ENCODE data around the gene ATG9A. TPM values are rescaled to one million over a fixed set of nuclear protein-coding genes. Genes with fewer than 3 reads are reported as not detected.

ATG9A gene
- total and polyA plus RNA-seq, 7 experiments from 2014 or later: 14.0 to 66.0 (median 53.5) TPM

DNA sequence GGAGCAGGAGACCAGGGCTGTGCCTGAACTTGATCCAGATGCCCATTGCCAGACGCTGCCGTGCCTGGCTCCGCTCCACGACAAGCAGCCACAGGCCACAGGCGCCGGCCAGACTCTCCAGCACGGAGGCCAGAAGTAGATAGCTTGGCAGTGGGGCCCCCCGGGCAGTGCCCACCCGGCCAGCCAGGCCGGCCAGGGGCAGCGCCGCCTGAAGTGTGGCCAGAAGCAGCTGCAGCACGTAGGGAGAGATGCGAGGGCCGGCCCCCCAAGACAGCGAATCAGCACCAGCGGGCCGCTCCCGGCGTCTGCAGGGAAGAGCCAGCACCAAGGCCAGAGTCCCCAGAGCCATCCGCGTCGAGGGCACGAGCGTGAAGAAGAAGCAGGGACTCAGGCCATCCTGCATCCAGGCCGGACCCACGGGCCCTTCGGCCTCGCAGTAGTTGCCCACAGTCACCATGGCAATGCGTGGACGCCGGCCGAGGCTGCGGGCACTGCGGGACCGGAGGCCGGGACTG, 11.2 kb downstream of the ATG9A start:
- Histone ChIP-seq H3K4me3 (ENCODE audit: low read length) (peak overlapping the region; percentile 60), H3K9me3 (ENCODE audit: control insufficient read depth in 2 of 3, low read length in 3 of 3) (no peaks in the 10 kb centered on the region), H3K4me1 (ENCODE audit: control insufficient read depth in 2 of 2, insufficient read depth in 2 of 2, low read length in 2 of 2) (peaks cover 13 to 14% of the 10 kb centered on the region in 2 donors), H3K36me3 (ENCODE audit: control insufficient read depth in 2 of 3, insufficient read depth in 3 of 3, low read length in 3 of 3) (peaks cover 6 to 50% (median 16%) of the 10 kb centered on the region in 3 experiments), H3K27me3 (ENCODE audit: control insufficient read depth in 2 of 2, insufficient read depth in 2 of 2, low read length in 2 of 2) (no peaks in the 10 kb centered on the region), H3K27ac (ENCODE audit: low read depth, low read length) (peak overlapping the region; percentile 65)
- DNase-seq (peak in 3 of 9 donors; percentile 13 to 26 (median 17)), ATAC-seq (peak; percentile 40)
- CTCF ChIA-PET: interaction anchor here (0.9 to 2.2 kb wide), 3 partner anchors 31 to 61 kb away, joined by 3 to 7 read pairs (median 4); no protein-coding TSS in a partner anchor
- Mint-ChIP-seq H3K4me1 (peaks cover 0 to 29% (median 24%) of the 10 kb centered on the region in 7 donors), H3K4me3 (peak overlapping the region; percentile 78 to 89 (median 82)), H3K27me3 (no peaks in the 10 kb centered on the region), H3K36me3 (peaks cover 6 to 20% (median 10%) of the 10 kb centered on the region in 5 donors), H3K9me3 (no peaks in the 10 kb centered on the region), H3K27ac (peak overlapping the region in 8 of 9 donors; percentile 59 to 86 (median 78))
- intact Hi-C loops (cut with micrococcal nuclease): loop anchor here (1.0 to 2.0 kb wide), 8 partner anchors 11 to 77 kb away; partner anchors contain the start of genes NHEJ1 (in 2 of the 2), ANKZF1 (in 1 of the 2), ATG9A (in 1 of the 2) and DNAJB2 (in 1 of the 2)
- POLR2A ChIA-PET: interaction anchor here (0.6 to 5.0 kb wide), 16 partner anchors 8 to 169 kb away, joined by 3 to 49 read pairs (median 6); partner anchors contain the start of genes ANKZF1, ATG9A, CNPPD1 and DNAJB2

DNA sequence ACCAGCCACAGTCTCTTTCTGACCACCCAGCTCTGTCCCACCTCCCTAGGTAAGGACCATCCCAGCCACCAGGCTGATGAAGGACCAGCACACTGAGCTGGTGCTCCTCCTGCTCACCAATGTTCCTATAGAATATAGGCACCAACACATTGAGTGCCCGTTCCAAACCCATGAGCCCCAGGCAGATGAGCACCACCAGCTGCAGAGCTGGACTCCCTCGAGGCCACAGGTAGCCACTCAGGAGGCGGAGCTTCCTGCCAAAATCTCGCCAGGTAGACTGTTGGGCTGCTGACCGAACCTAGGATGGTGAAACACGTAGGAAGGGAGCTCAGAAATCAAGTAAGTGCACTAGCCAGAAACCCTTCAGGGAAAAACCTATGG, 12.9 kb downstream of the ATG9A start:
- H3K27ac ChIP-seq (ENCODE audit: low read depth, low read length): no peak overlapping the region
- ChIA-PET CTCF (interaction anchor here (0.8 to 2.2 kb wide), 3 partner anchors 33 to 83 kb away, joined by 3 to 7 read pairs (median 5); no protein-coding TSS in a partner anchor), POLR2A (interaction anchor here (0.6 to 2.1 kb wide), 7 partner anchors 11 to 45 kb away, joined by 3 to 17 read pairs (median 3); partner anchors contain the start of genes ATG9A, TUBA4A and TUBA4B)
- H3K9me3 ChIP-seq (ENCODE audit: control insufficient read depth in 2 of 3, low read length in 3 of 3): no peaks in the 10 kb centered on the region
- H3K4me3 ChIP-seq (ENCODE audit: low read length): no peak overlapping the region
- no peak for ATAC-seq
- Mint-ChIP-seq H3K27ac (peak overlapping the region in 3 of 9 donors; percentile 12 to 56 (median 46)), H3K27me3 (no peaks in the 10 kb centered on the region), H3K36me3 (peaks cover 3 to 18% (median 8%) of the 10 kb centered on the region in 5 donors), H3K4me1 (peaks cover 0 to 34% (median 28%) of the 10 kb centered on the region in 7 donors), H3K4me3 (peak overlapping the region in 9 of 10 donors; percentile 5 to 68 (median 33)), H3K9me3 (no peaks in the 10 kb centered on the region)
- no peak for DNase-seq
- H3K27me3 ChIP-seq (ENCODE audit: control insufficient read depth in 2 of 2, insufficient read depth in 2 of 2, low read length in 2 of 2): no peaks in the 10 kb centered on the region
- intact Hi-C loops (cut with micrococcal nuclease): no loop called here
- H3K36me3 ChIP-seq (ENCODE audit: control insufficient read depth in 2 of 3, insufficient read depth in 3 of 3, low read length in 3 of 3): peaks cover 0 to 34% (median 2%) of the 10 kb centered on the region in 3 experiments
- H3K4me1 ChIP-seq (ENCODE audit: control insufficient read depth in 2 of 2, insufficient read depth in 2 of 2, low read length in 2 of 2): peaks cover 13 to 14% of the 10 kb centered on the region in 2 donors

DNA sequence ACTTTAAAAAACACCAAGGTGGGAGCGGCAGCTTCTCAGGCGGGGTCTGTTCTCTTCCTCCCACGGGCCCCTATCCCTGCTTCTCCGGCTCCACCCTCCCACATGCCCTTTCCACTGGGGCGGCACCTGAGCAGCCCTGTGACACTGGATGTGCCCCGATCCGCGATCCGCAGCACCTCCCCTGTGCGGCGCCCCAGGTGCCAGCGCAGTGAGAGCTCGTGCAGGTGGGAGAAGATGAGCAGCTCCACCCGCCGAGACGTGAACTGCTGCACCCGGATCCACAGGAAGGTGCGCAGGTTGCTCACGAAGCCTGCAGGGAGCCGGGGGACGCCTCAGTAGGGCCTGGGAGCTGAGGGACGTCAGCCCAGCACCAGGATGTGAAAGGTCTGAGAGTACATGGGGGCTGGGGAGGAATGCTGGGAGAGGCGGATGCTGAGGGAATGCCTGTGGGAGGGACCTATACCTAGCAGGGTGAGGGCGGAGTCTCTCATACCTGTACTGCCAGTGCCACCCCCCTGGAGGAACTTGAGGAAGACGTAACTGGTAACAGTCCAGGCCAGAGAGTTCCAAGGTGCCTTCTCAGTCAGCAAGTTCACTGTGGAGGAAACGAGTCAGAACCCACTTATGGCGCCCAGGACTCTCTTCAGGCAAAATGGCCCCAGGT, 13.4 kb downstream of the ATG9A start:
- H3K4me1 ChIP-seq (ENCODE audit: control insufficient read depth in 2 of 2, insufficient read depth in 2 of 2, low read length in 2 of 2): peaks cover 18% of the 10 kb centered on the region in 2 donors
- CTCF ChIA-PET: interaction anchor here (0.8 to 2.2 kb wide), 4 partner anchors 33 to 79 kb away, joined by 3 to 7 read pairs (median 4); no protein-coding TSS in a partner anchor
- H3K27me3 ChIP-seq (ENCODE audit: control insufficient read depth in 2 of 2, insufficient read depth in 2 of 2, low read length in 2 of 2): no peaks in the 10 kb centered on the region
- Mint-ChIP-seq H3K27me3 (no peaks in the 10 kb centered on the region), H3K36me3 (peaks cover 0 to 13% (median 4%) of the 10 kb centered on the region in 5 donors), H3K4me1 (peaks cover 5 to 39% (median 30%) of the 10 kb centered on the region in 7 donors), H3K27ac (peak overlapping the region in 1 of 9 donors; percentile 56), H3K4me3 (no peak overlapping the region), H3K9me3 (no peaks in the 10 kb centered on the region)
- H3K4me3 ChIP-seq (ENCODE audit: low read length): no peak overlapping the region
- POLR2A ChIA-PET: interaction anchor here (0.8 to 17.4 kb wide), 7 partner anchors 10 to 45 kb away, joined by 3 to 343 read pairs (median 3); partner anchors contain the start of genes ATG9A, CNPPD1, GLB1L and SLC23A3
- intact Hi-C loops (cut with micrococcal nuclease): no loop called here
- H3K27ac ChIP-seq (ENCODE audit: low read depth, low read length): no peak overlapping the region
- no peaks in the 10 kb centered on the region for H3K9me3 ChIP-seq (ENCODE audit: control insufficient read depth in 2 of 3, low read length in 3 of 3)
- no peak for ATAC-seq
- peaks cover 0 to 28% (median 2%) of the 10 kb centered on the region in 3 experiments for H3K36me3 ChIP-seq (ENCODE audit: control insufficient read depth in 2 of 3, insufficient read depth in 3 of 3, low read length in 3 of 3)
- no peak for DNase-seq

DNA sequence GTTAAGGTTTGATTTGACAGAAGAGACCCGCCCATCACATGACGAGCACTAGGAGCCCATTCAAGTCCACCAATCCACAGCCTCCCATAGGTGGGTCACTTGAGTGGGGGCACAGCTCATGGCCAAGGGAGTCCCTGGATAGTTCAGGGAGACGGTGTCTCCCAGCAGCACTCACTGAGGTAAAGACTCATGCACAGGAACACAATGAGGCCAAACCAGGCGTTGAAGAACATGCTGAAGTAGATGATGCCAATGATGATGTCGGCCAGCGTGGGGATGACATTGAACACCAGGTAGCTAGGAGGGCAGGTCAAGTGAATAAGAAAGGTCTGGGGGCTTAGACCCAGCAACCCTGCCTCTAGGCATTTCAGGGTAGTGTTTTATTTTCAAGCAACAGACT, 14.7 kb downstream of the ATG9A start:
- peak overlapping the region in 1 of 10 donors; percentile 17 for H3K4me3 Mint-ChIP-seq
- H3K4me1 ChIP-seq (ENCODE audit: control insufficient read depth in 2 of 2, insufficient read depth in 2 of 2, low read length in 2 of 2): peaks cover 20 to 23% of the 10 kb centered on the region in 2 donors
- ATAC-seq: no peak
- DNase-seq: no peak
- H3K4me3 ChIP-seq (ENCODE audit: low read length): no peak overlapping the region
- H3K27ac ChIP-seq (ENCODE audit: low read depth, low read length): no peak overlapping the region
- no peaks in the 10 kb centered on the region for H3K9me3 ChIP-seq (ENCODE audit: control insufficient read depth in 2 of 3, low read length in 3 of 3)
- POLR2A ChIA-PET: interaction anchor here (0.9 to 17.4 kb wide), 5 partner anchors 9 to 55 kb away, joined by 3 to 343 read pairs (median 4); partner anchors contain the start of genes ATG9A, CNPPD1, NHEJ1 and SLC23A3
- CTCF ChIA-PET: interaction anchor here (1.8 to 5.0 kb wide), 2 partner anchors 41 to 57 kb away, joined by 5 to 54 read pairs; partner anchors contain the start of gene NHEJ1
- H3K36me3 ChIP-seq (ENCODE audit: control insufficient read depth in 2 of 3, insufficient read depth in 3 of 3, low read length in 3 of 3): peaks cover 0 to 16% (median 2%) of the 10 kb centered on the region in 3 experiments
- no peaks in the 10 kb centered on the region for H3K9me3 Mint-ChIP-seq
- intact Hi-C loops (cut with micrococcal nuclease): no loop called here
- H3K4me1 Mint-ChIP-seq: peaks cover 6 to 45% (median 36%) of the 10 kb centered on the region in 7 donors
- H3K36me3 Mint-ChIP-seq: peaks cover 0 to 11% (median 4%) of the 10 kb centered on the region in 5 donors
- no peaks in the 10 kb centered on the region for H3K27me3 ChIP-seq (ENCODE audit: control insufficient read depth in 2 of 2, insufficient read depth in 2 of 2, low read length in 2 of 2)
- H3K27ac Mint-ChIP-seq: peak overlapping the region in 1 of 9 donors; percentile 26
- H3K27me3 Mint-ChIP-seq: no peaks in the 10 kb centered on the region

DNA sequence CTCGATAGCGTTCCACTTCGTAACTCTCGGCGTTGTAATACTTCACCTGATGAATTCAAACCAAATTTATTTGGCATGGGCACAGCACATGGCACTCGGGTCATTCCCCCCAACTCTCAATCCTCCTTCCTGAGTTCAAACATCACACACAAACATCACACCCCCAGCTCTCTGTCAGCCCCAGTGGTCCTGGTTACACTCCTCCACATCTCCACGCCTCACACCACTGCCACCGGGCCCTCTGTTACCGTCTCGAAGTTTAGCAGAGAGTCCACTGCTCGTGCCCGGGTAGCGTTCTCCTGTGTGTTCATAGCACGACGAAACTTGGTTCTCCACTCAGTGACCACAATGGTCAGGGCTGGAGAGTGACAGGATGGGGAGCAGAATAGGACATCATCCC, 15.3 kb downstream of the ATG9A start:
- Histone ChIP-seq H3K36me3 (ENCODE audit: control insufficient read depth in 2 of 3, insufficient read depth in 3 of 3, low read length in 3 of 3) (peaks cover 0 to 15% (median 5%) of the 10 kb centered on the region in 3 experiments), H3K27me3 (ENCODE audit: control insufficient read depth in 2 of 2, insufficient read depth in 2 of 2, low read length in 2 of 2) (no peaks in the 10 kb centered on the region), H3K27ac (ENCODE audit: low read depth, low read length) (no peak overlapping the region), H3K4me1 (ENCODE audit: control insufficient read depth in 2 of 2, insufficient read depth in 2 of 2, low read length in 2 of 2) (peaks cover 16 to 17% of the 10 kb centered on the region in 2 donors), H3K4me3 (ENCODE audit: low read length) (no peak overlapping the region), H3K9me3 (ENCODE audit: control insufficient read depth in 2 of 3, low read length in 3 of 3) (no peaks in the 10 kb centered on the region)
- ChIA-PET POLR2A (interaction anchor here (0.9 to 17.4 kb wide), 4 partner anchors 8 to 54 kb away, joined by 3 to 343 read pairs (median 4); partner anchors contain the start of genes ATG9A, CNPPD1, NHEJ1 and SLC23A3), CTCF (interaction anchor here (0.6 to 5.0 kb wide), 3 partner anchors 41 to 202 kb away, joined by 3 to 54 read pairs (median 5); partner anchors contain the start of gene NHEJ1)
- H3K36me3 Mint-ChIP-seq: peaks cover 0 to 13% (median 4%) of the 10 kb centered on the region in 5 donors
- no peaks in the 10 kb centered on the region for H3K27me3 Mint-ChIP-seq
- intact Hi-C loops (cut with micrococcal nuclease): no loop called here
- H3K4me3 Mint-ChIP-seq: no peak overlapping the region
- ATAC-seq: no peak
- peaks cover 6 to 43% (median 34%) of the 10 kb centered on the region in 7 donors for H3K4me1 Mint-ChIP-seq
- no peaks in the 10 kb centered on the region for H3K9me3 Mint-ChIP-seq
- H3K27ac Mint-ChIP-seq: no peak overlapping the region
- no peak for DNase-seq

All from naive thymus-derived CD4-positive, alpha-beta T cell (primary cell).